Panc1 (cell line): ENCODE results near the gene LRCH1. TPM values are rescaled to one million over a fixed set of nuclear protein-coding genes. Genes with fewer than 3 reads are reported as not detected.

ENCODE experiments used
- ATAC-seq: fragments of 200-7000 bp; cut with Tn5 transposase; 2 replicates; pipeline ENCODE4 v1.9.1; 2020; ENCODE audit warnings: mild to moderate bottlenecking, moderate library complexity
- BruUV-seq: library from RNA; stranded (reverse); fragments of 400-500 nt; replicated peaks from 2 replicates; lab custom pipeline; 2021; lab: Mats Ljungman, UMichigan
- CTCF ChIA-PET: fragments of 300-600 bp; sonication (Branson Sonifier 250); formaldehyde crosslinking; loops from one replicate; lab custom pipeline; 2022; ENCODE audit warnings: antibody characterized with exemption; lab: Charles Lee
- POLR2A ChIA-PET: fragments of 300-600 bp; sonication (Branson Sonifier 250); formaldehyde crosslinking; loops from one replicate; lab custom pipeline; 2022; ENCODE audit warnings: antibody characterized with exemption; lab: Charles Lee
- DNase-seq: peaks from one replicate; pipeline ENCODE4 v3.0.0-alpha.2; 2010; ENCODE audit warnings: low read depth, low spot score
- H3K27ac ChIP-seq: 2 replicates; pipeline ENCODE4 v1.5.1; 2011; ENCODE audit warnings: mild to moderate bottlenecking, low read length, inconsistent platforms
- H3K27me3 ChIP-seq: fragments of 200-500 bp; sonication (Bioruptor generic); 2 replicates; pipeline ENCODE4 v1.6.0; 2014; ENCODE audit warnings: low read length, inconsistent platforms; ENCODE audit not compliant: control insufficient read depth, insufficient read depth
- H3K36me3 ChIP-seq: fragments of 200-500 bp; sonication (Bioruptor generic); 2 replicates; pipeline ENCODE4 v1.5.1; 2014; ENCODE audit warnings: inconsistent platforms, mild to moderate bottlenecking, low read length, moderate library complexity; ENCODE audit not compliant: control insufficient read depth, insufficient read depth
- H3K4me1 ChIP-seq: 2 replicates; pipeline ENCODE4 v1.5.1; 2011; ENCODE audit warnings: inconsistent platforms, mild to moderate bottlenecking, low read length, moderate library complexity; ENCODE audit not compliant: control insufficient read depth, insufficient read depth
- H3K4me3 ChIP-seq, 2 experiments: 2 replicates each; pipeline ENCODE4 v1.5.1; 2011 to 2012; ENCODE audit warnings: low read depth in 2 of 2, low read length in 2 of 2, mild to moderate bottlenecking in 2 of 2, inconsistent platforms in 1 of 2, moderate library complexity in 1 of 2
- H3K9me3 ChIP-seq: fragments of 200-500 bp; sonication (Bioruptor generic); 2 replicates; pipeline ENCODE4 v1.5.1; 2014; ENCODE audit warnings: low read depth, mild to moderate bottlenecking, inconsistent platforms, low read length, moderate library complexity; ENCODE audit not compliant: control insufficient read depth, insufficient read depth
- POLR2AphosphoS5 ChIP-seq: IDR thresholded peaks from 2 replicates; pipeline ENCODE4 v1.6.1; 2012; ENCODE audit warnings: mild to moderate bottlenecking, low read depth, low read length, moderate library complexity
- SIN3A ChIP-seq: IDR thresholded peaks from 2 replicates; pipeline ENCODE4 v1.6.1; 2012; ENCODE audit warnings: low read depth, mild to moderate bottlenecking, low read length, moderate library complexity, borderline replicate concordance; ENCODE audit not compliant: insufficient read depth
- TCF7L2 ChIP-seq: IDR thresholded peaks from 2 replicates; pipeline ENCODE4 v1.6.1; 2011; ENCODE audit warnings: mild to moderate bottlenecking, low read depth, low read length, inconsistent platforms
- in situ Hi-C: cut with HindIII; loops from 2 replicates; pipeline ENCODE4 v1.10.0; 2016; ENCODE audit warnings: low sequenced_read_pairs, low pct_unique_long_range_greater_than_20kb
- intact Hi-C: fragments of 100-400 bp; cut with micrococcal nuclease; formaldehyde crosslinking; loops from one replicate; pipeline ENCODE4 v1.10.0; 2022; ENCODE audit not compliant: unreplicated experiment
- total RNA-seq: library from RNA; stranded (reverse); gene quantifications from one replicate; pipeline ENCODE4 v1.2.1, GENCODE V29; 2021; ENCODE audit not compliant: unreplicated experiment
- TF ChIP-seq, protein P1 (sequence below): fragments of 450-650 bp; IDR thresholded peaks from 2 replicates; pipeline ENCODE4 v1.5.1; 2017; ENCODE audit warnings: mild to moderate bottlenecking
- TF ChIP-seq, protein P2 (sequence below), 2 experiments: IDR thresholded peaks; 2 replicates each; pipeline ENCODE4 v1.6.1; 2011 to 2012; ENCODE audit warnings: low read depth in 2 of 2, control low read depth in 1 of 2, low read length in 1 of 2, mild to moderate bottlenecking in 1 of 2, moderate library complexity in 1 of 2; ENCODE audit not compliant: insufficient read depth in 1 of 2

The LRCH1 gene
- total RNA-seq, 1 experiment from 2014 or later = 7.9 TPM

DNA sequence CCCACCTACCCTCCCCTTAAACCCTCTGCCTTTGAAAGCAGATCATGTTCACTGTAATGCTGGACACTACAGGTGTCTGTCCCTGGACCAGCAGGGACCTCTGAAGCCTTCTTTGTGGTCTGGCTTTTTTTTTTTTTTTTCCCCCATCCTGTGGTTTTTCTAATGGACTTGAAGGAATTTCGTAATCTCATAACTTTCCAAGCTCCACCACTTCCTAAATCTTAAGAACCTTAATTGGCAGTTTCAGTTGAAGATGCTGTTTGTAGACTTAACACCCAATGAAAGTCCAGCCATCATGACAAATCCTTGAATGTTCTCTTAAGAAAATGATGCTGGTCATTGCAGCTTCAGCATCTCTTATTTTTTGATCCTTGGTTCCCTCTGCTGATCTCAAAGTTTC is 45.0 kb upstream of the LRCH1 start:
- Histone ChIP-seq H3K27ac (no peak overlapping the region), H3K4me3 (no peak overlapping the region), H3K4me1 (no peaks in the 10 kb centered on the region), H3K9me3 (no peaks in the 10 kb centered on the region), H3K36me3 (no peaks in the 10 kb centered on the region), H3K27me3 (no peaks in the 10 kb centered on the region)
- ATAC-seq = no peak
- TF ChIP-seq TCF7L2 (no peak), POLR2AphosphoS5 (no peak), SIN3A (no peak)
- TF ChIP-seq, protein P1, sequence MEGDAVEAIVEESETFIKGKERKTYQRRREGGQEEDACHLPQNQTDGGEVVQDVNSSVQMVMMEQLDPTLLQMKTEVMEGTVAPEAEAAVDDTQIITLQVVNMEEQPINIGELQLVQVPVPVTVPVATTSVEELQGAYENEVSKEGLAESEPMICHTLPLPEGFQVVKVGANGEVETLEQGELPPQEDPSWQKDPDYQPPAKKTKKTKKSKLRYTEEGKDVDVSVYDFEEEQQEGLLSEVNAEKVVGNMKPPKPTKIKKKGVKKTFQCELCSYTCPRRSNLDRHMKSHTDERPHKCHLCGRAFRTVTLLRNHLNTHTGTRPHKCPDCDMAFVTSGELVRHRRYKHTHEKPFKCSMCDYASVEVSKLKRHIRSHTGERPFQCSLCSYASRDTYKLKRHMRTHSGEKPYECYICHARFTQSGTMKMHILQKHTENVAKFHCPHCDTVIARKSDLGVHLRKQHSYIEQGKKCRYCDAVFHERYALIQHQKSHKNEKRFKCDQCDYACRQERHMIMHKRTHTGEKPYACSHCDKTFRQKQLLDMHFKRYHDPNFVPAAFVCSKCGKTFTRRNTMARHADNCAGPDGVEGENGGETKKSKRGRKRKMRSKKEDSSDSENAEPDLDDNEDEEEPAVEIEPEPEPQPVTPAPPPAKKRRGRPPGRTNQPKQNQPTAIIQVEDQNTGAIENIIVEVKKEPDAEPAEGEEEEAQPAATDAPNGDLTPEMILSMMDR = no peak
- TF ChIP-seq, protein P2, sequence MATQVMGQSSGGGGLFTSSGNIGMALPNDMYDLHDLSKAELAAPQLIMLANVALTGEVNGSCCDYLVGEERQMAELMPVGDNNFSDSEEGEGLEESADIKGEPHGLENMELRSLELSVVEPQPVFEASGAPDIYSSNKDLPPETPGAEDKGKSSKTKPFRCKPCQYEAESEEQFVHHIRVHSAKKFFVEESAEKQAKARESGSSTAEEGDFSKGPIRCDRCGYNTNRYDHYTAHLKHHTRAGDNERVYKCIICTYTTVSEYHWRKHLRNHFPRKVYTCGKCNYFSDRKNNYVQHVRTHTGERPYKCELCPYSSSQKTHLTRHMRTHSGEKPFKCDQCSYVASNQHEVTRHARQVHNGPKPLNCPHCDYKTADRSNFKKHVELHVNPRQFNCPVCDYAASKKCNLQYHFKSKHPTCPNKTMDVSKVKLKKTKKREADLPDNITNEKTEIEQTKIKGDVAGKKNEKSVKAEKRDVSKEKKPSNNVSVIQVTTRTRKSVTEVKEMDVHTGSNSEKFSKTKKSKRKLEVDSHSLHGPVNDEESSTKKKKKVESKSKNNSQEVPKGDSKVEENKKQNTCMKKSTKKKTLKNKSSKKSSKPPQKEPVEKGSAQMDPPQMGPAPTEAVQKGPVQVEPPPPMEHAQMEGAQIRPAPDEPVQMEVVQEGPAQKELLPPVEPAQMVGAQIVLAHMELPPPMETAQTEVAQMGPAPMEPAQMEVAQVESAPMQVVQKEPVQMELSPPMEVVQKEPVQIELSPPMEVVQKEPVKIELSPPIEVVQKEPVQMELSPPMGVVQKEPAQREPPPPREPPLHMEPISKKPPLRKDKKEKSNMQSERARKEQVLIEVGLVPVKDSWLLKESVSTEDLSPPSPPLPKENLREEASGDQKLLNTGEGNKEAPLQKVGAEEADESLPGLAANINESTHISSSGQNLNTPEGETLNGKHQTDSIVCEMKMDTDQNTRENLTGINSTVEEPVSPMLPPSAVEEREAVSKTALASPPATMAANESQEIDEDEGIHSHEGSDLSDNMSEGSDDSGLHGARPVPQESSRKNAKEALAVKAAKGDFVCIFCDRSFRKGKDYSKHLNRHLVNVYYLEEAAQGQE (IDR thresholded peaks at IDR 0.05; ENCODE audit: insufficient read depth in 1 of 2, low read depth in 2 of 2, low read length in 1 of 2) = no peak
- ChIA-PET CTCF (no interaction called here), POLR2A (interaction anchor here (0.6 to 0.7 kb wide), 2 partner anchors 9 to 19 kb away, joined by 5 read pairs; no protein-coding TSS in a partner anchor)
- no TSS peak for BruUV-seq
- intact Hi-C loops (no loop called here), in situ Hi-C loops (no loop called here)
- DNase-seq = no peak

DNA sequence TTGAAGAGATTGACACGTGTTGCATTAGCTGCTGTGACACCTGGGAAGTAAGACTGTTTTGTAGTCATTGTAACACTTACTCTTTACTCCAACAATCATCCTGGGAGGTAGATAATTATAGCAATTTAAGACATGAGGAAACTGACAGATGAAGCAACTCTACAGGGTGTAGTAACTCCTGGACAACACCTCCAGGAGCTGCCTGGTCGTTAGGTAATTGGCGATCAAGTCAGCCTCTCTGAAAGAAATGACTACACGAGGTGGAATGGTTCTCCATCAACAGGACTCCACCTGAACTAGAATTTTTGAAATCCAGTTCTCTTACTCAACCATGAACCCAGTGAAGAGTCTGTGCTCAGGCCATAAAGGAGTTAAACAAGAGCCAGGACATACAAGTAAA is 43.0 kb upstream of the LRCH1 start:
- intact Hi-C loops = no loop called here
- no peak for DNase-seq
- BruUV-seq = no TSS peak
- ChIA-PET POLR2A (no interaction called here), CTCF (no interaction called here)
- Histone ChIP-seq H3K36me3 (no peaks in the 10 kb centered on the region), H3K4me1 (no peaks in the 10 kb centered on the region), H3K27ac (no peak overlapping the region), H3K27me3 (no peaks in the 10 kb centered on the region), H3K4me3 (no peak overlapping the region), H3K9me3 (no peaks in the 10 kb centered on the region)
- TF ChIP-seq, protein P1 = no peak
- TF ChIP-seq, protein P2 (IDR thresholded peaks at IDR 0.05; ENCODE audit: insufficient read depth in 1 of 2, low read depth in 2 of 2, low read length in 1 of 2) = no peak
- TF ChIP-seq TCF7L2 (no peak), SIN3A (no peak), POLR2AphosphoS5 (no peak)
- in situ Hi-C loops = no loop called here
- ATAC-seq = no peak
